Measurements from ENCODE around the gene NCAPD2.

The NCAPD2 gene

GRCh38 chr12:6493497-6494257, at the start of gene NCAPD2:
NCAPD2 (plus strand) TSS chr12:6494102; CDS start chr12:6495099, 997 bp downstream.
- DNase-seq: peak; percentile 67

GRCh38 chr12:6444704-6445688, 48.9 kb upstream of the NCAPD2 start, which contains the start of gene CD27:
CD27 (plus strand) TSS chr12:6444955; CDS start chr12:6445096, 141 bp downstream.
- no peak for DNase-seq

GRCh38 chr12:6450091-6450868, 43.6 kb upstream of the NCAPD2 start:
- no peak for DNase-seq

- no peak for DNase-seq
Observed at GRCh38 chr12:6450869-6451347, 43.0 kb upstream of the NCAPD2 start.

GRCh38 chr12:6451348-6452244, 42.3 kb upstream of the NCAPD2 start, which contains the start of gene TAPBPL:
TAPBPL (plus strand) TSS chr12:6452042; CDS start chr12:6452249, 207 bp downstream.
- peak; percentile 67 for DNase-seq

- DNase-seq: no peak
Observed at GRCh38 chr12:6452245-6452943, 41.5 kb upstream of the NCAPD2 start.

- DNase-seq: no peak
Observed at GRCh38 chr12:6452944-6453630, 40.8 kb upstream of the NCAPD2 start.

- no peak for DNase-seq
Observed at GRCh38 chr12:6457220-6457945, 36.5 kb upstream of the NCAPD2 start.

- no peak for DNase-seq
Observed at GRCh38 chr12:6458281-6459003, 35.5 kb upstream of the NCAPD2 start.

- DNase-seq: no peak
Observed at GRCh38 chr12:6459004-6459337, 34.9 kb upstream of the NCAPD2 start.

- no peak for DNase-seq
Observed at GRCh38 chr12:6460751-6461371, 33.0 kb upstream of the NCAPD2 start.

GRCh38 chr12:6461401-6462233, 32.3 kb upstream of the NCAPD2 start:
- DNase-seq: no peak

GRCh38 chr12:6462234-6462995, 31.5 kb upstream of the NCAPD2 start:
- no peak for DNase-seq

- DNase-seq: no peak
Observed at GRCh38 chr12:6463216-6463615, 30.7 kb upstream of the NCAPD2 start.

GRCh38 chr12:6463858-6464257, 30.0 kb upstream of the NCAPD2 start:
- no peak for DNase-seq

GRCh38 chr12:6464531-6464930, 29.4 kb upstream of the NCAPD2 start:
- no peak for DNase-seq

All from SHP77 treated with DMSO at 0.1 percent for 48 hours (cell line).